ENCODE measurements around the gene NTN5. TPM values are rescaled to one million over a fixed set of nuclear protein-coding genes. Genes with fewer than 3 reads are reported as not detected.
A peak's percentile ranks its signal among the peaks of the same experiment; 100 is the strongest.

NTN5 gene
- total RNA-seq, 1 experiment from 2014 or later = 0.55 TPM

DNA sequence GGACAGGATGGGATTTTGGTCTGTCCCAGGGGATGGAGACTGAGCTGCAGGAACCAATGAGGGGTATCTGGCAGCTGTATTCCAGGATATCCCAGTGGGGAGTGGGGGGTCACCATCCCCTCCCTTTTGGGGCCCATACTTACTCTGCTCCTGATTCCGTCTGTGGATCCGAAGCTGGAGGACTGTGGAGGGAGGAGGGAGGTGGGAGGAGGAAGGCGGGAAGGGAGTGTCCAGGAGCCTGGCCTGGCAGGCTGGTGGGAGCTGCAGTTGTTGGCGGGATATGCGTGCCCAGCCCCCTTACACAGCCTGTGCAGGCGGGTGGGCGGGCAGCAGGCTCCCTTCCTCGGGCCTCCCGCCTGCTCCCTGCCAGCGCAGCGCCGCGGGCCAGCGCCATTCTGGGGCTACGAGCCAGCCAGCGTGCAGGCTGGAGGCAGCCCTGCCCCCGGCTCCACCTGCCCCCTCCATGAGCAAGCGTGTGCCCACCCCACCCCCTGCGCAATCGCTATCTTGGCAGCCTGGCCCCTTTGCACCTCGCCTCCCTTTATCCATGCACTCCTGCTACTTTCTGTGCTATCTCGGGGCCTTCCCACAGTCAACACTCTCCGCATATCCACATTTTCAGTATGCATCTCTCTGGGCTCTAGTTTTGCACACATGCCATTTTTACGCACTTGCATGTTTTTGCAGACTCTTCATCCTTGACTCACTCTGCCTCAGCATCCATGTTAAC is 43.9 kb upstream of the NTN5 start:
- DNase-seq = peak; percentile 48
- TF ChIP-seq, protein P1, sequence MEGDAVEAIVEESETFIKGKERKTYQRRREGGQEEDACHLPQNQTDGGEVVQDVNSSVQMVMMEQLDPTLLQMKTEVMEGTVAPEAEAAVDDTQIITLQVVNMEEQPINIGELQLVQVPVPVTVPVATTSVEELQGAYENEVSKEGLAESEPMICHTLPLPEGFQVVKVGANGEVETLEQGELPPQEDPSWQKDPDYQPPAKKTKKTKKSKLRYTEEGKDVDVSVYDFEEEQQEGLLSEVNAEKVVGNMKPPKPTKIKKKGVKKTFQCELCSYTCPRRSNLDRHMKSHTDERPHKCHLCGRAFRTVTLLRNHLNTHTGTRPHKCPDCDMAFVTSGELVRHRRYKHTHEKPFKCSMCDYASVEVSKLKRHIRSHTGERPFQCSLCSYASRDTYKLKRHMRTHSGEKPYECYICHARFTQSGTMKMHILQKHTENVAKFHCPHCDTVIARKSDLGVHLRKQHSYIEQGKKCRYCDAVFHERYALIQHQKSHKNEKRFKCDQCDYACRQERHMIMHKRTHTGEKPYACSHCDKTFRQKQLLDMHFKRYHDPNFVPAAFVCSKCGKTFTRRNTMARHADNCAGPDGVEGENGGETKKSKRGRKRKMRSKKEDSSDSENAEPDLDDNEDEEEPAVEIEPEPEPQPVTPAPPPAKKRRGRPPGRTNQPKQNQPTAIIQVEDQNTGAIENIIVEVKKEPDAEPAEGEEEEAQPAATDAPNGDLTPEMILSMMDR (conservative IDR thresholded peaks at IDR 0.05) = no peak
- H3K27ac ChIP-seq (ENCODE audit: insufficient read length, low read depth, low read length) = no peak overlapping the region
- no peak overlapping the region for H3K9ac ChIP-seq (ENCODE audit: extremely low read depth, insufficient read length, low read length)
- Mint-ChIP-seq H3K27ac (peak overlapping the region in 1 of 3 experiments; percentile 55; a peak in 2 of 7 replicates), H3K4me3 (peak overlapping the region; percentile 25 to 69; a peak in 4 of 5 replicates), H3K27me3 (ENCODE audit: low read depth) (peaks cover 2% of the 10 kb centered on the region; the same call in 1 of the 2 replicates), H3K9me3 (no peaks in the 10 kb centered on the region), H3K4me1 (peaks cover 38 to 55% of the 10 kb centered on the region in 2 experiments), H3K36me3 (ENCODE audit: insufficient read depth in 1 of 3, low read depth in 3 of 3) (0 out of 7 replicates have a peak, but pooled peaks cover 0 to 4% (median 0%) of the 10 kb centered on the region in 3 experiments)
- H3K4ac ChIP-seq (ENCODE audit: low read depth, low read length) = no peak overlapping the region
- H3K23ac ChIP-seq (ENCODE audit: insufficient read length, low read depth, low read length) = no peak overlapping the region
- no peak overlapping the region for H3K18ac ChIP-seq (ENCODE audit: insufficient read length, low read depth, low read length)
- H3K79me1 ChIP-seq (ENCODE audit: insufficient read depth, low read depth, low read length, poor library complexity, severe bottlenecking) = no peaks in the 10 kb centered on the region
- H3K9me3 ChIP-seq (ENCODE audit: control insufficient read depth, low read depth, low read length) = no peaks in the 10 kb centered on the region
- H2BK20ac ChIP-seq (ENCODE audit: low read depth, low read length, poor library complexity, severe bottlenecking) = no peak overlapping the region
- H2BK120ac ChIP-seq (ENCODE audit: low read depth, low read length, poor library complexity, severe bottlenecking) = no peak overlapping the region
- H2AK5ac ChIP-seq (ENCODE audit: insufficient read length, low read length) = no peak overlapping the region
- H3K56ac ChIP-seq (ENCODE audit: insufficient read length, low read depth, low read length) = no peak overlapping the region
- no CpG with 5 or more reads among the region's 24 CpGs for WGBS (ENCODE audit: extremely low coverage, insufficient read length, low lambda C conversion rate)
- H3K14ac ChIP-seq (ENCODE audit: insufficient read depth, low read length) = no peak overlapping the region
- peak overlapping the region; percentile 36 for H3K4me2 ChIP-seq (ENCODE audit: insufficient read depth, insufficient read length, low read length)
- no peak overlapping the region for H2AFZ ChIP-seq (ENCODE audit: low read length)
- H2BK5ac ChIP-seq (ENCODE audit: insufficient read length, low read length) = no peak overlapping the region
- H3K79me2 ChIP-seq (ENCODE audit: insufficient read depth, low read length) = no peaks in the 10 kb centered on the region
- no peak overlapping the region for H2BK15ac ChIP-seq (ENCODE audit: low read depth, low read length)
- no peak overlapping the region for H2BK12ac ChIP-seq (ENCODE audit: insufficient read length, low read depth, low read length)
- peaks cover 8% of the 10 kb centered on the region for H3K23me2 ChIP-seq (ENCODE audit: insufficient read length, low read depth, low read length, poor library complexity, severe bottlenecking)
- no peak overlapping the region for H3T11ph ChIP-seq (ENCODE audit: low read length)
- H3K4me1 ChIP-seq (ENCODE audit: insufficient read depth, low read length) = no peaks in the 10 kb centered on the region; the same call in 1 of the 2 replicates
- H3K27me3 ChIP-seq (ENCODE audit: insufficient read depth, low read length) = no peaks in the 10 kb centered on the region
- no peak overlapping the region for H4K8ac ChIP-seq (replicated peaks; ENCODE audit: insufficient read length, low read depth, low read length)
- no peak overlapping the region for H4K5ac ChIP-seq (ENCODE audit: insufficient read length, low read depth, low read length)
- H4K20me1 ChIP-seq (ENCODE audit: control insufficient read depth, insufficient read depth, insufficient read length) = no peaks in the 10 kb centered on the region
- no peak overlapping the region for H4K91ac ChIP-seq (ENCODE audit: insufficient read length, low read depth, low read length)
